Psoas muscle (tissue), 8 donors: ENCODE measurements around the gene SULF2. TPM values are rescaled to one million over a fixed set of nuclear protein-coding genes. Genes with fewer than 3 reads are reported as not detected.

Source experiments
- ATAC-seq, 4 donors: fragments of 200-7000 bp; cut with Tn5 transposase; one replicate each; pipeline ENCODE4 v1.9.1; 2020; ENCODE audit warnings: moderate library complexity in 3 of 4, mild to moderate bottlenecking in 2 of 4
- DNase-seq, 2 donors: peaks; one replicate each; pipeline ENCODE4 v3.0.0-alpha.2; 2020
- H3K27ac ChIP-seq: fragments of 200-600 bp; one replicate; pipeline ENCODE4 v1.8.0; 2022
- H3K27me3 ChIP-seq, 3 donors: fragments of 200-600 bp in 1 of 3; one replicate each; pipeline versions ENCODE4 v1.6.1 to v1.8.0; 2013 to 2022; ENCODE audit warnings: low read length in 2 of 3, mild to moderate bottlenecking in 2 of 3, moderate library complexity in 1 of 3; ENCODE audit not compliant: insufficient read depth in 3 of 3
- H3K36me3 ChIP-seq, 2 donors: fragments of 200-600 bp in 1 of 2; one replicate each; pipeline versions ENCODE4 v1.6.1 to v1.8.0; 2013 to 2022; ENCODE audit warnings: low read depth in 1 of 2, mild to moderate bottlenecking in 1 of 2, moderate library complexity in 1 of 2; ENCODE audit not compliant: insufficient read depth in 1 of 2
- H3K4me1 ChIP-seq: fragments of 200-600 bp; one replicate; pipeline ENCODE4 v1.8.0; 2022
- H3K4me3 ChIP-seq: fragments of 200-600 bp; one replicate; pipeline ENCODE4 v1.8.0; 2022; ENCODE audit warnings: mild to moderate bottlenecking
- H3K9me3 ChIP-seq: fragments of 200-600 bp; one replicate; pipeline ENCODE4 v1.8.0; 2022
- WGBS, 3 donors: extraction: QIAGEN DNeasy Blood & Tissue Kit; methylation state at CpG; one replicate each; pipeline versions ENCODE4 v1.1.6 to v1.1.7; 2013; 5-methylcytosine and 5-hydroxymethylcytosine counted together
- intact Hi-C, 2 donors: fragments of 100-400 bp; cut with DNase I; formaldehyde crosslinking; loops; one replicate each; pipeline versions ENCODE4 v1.11.0 to v1.14.2; 2022
- polyA plus RNA-seq, 3 donors: library from polyadenylated mRNA; stranded (reverse); fragments of 200-250 nt; gene quantifications; one replicate each; pipeline ENCODE4 v1.2.3, GENCODE V29; 2013
- total RNA-seq, 4 donors: library from RNA; stranded (reverse); fragmentation: NEBNext Ultra II Directional in 2 of 4; extraction: Animal tissue kit (Norgen Biotek cat#: 25700) in 2 of 4; gene quantifications; one replicate each; pipeline versions ENCODE4 v1.2.1 to v1.2.4, GENCODE V29; 2021 to 2023
- TF ChIP-seq, protein P1 (sequence below): fragments of 200-600 bp; IDR thresholded peaks from one replicate; pipeline ENCODE4 v1.8.0; 2022; ENCODE audit warnings: antibody characterized with exemption
- donor health status: healthy with polysubstance abuse.
- donor health status: DM: no; HTN: no; CAD: no; lungs with moderate emphysema.
- donor health status: Bipolar disorder and iron deficiency.
- donor health status: healthy.
- donor health status: DM: yes; HTN: yes; CAD: no.
- donor health status: DM: no; HTN: no; CAD: no.
- donor health status: DM: no; HTN: no; CAD: no.
- donor health status: DM: yes; HTN: yes; CAD: no.

The SULF2 gene
- total and polyA plus RNA-seq, 7 donors, result 5.3 to 23.3 (median 11.6) TPM

DNA sequence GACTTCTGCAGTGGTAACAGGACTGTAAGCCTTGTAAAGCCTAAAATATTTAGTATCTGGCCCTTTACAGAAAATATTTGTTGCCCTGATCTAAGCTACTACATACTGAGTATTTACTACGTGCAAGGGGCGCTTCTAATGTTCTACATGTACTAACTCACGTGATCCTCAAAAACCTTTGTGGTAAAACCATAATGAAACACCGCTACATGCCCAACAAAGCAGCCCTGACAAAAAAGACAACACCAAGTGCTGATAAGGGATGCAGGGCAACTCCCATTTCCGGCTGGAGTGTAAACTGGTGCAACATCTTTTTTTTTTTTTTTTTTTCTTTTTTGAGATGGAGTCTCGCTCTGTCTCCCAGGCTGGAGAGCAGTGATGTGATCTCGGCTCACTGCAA is 85.0 kb downstream of the SULF2 start:
- no peak overlapping the region for H3K4me3 ChIP-seq
- H3K4me1 ChIP-seq, result no peaks in the 10 kb centered on the region
- ATAC-seq, result no peak
- WGBS, 3 donors, result 63 to 74% (median 72%) methylated on average over 7 of the region's 7 CpGs
- peak in 1 of 2 donors; percentile 7 for DNase-seq
- TF ChIP-seq, protein P1, sequence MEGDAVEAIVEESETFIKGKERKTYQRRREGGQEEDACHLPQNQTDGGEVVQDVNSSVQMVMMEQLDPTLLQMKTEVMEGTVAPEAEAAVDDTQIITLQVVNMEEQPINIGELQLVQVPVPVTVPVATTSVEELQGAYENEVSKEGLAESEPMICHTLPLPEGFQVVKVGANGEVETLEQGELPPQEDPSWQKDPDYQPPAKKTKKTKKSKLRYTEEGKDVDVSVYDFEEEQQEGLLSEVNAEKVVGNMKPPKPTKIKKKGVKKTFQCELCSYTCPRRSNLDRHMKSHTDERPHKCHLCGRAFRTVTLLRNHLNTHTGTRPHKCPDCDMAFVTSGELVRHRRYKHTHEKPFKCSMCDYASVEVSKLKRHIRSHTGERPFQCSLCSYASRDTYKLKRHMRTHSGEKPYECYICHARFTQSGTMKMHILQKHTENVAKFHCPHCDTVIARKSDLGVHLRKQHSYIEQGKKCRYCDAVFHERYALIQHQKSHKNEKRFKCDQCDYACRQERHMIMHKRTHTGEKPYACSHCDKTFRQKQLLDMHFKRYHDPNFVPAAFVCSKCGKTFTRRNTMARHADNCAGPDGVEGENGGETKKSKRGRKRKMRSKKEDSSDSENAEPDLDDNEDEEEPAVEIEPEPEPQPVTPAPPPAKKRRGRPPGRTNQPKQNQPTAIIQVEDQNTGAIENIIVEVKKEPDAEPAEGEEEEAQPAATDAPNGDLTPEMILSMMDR, result no peak
- no peaks in the 10 kb centered on the region for H3K36me3 ChIP-seq
- no peaks in the 10 kb centered on the region for H3K9me3 ChIP-seq
- no peak overlapping the region for H3K27ac ChIP-seq
- H3K27me3 ChIP-seq, result peaks cover 0 to 2% (median 0%) of the 10 kb centered on the region in 3 donors
- intact Hi-C loops, result no loop called here

DNA sequence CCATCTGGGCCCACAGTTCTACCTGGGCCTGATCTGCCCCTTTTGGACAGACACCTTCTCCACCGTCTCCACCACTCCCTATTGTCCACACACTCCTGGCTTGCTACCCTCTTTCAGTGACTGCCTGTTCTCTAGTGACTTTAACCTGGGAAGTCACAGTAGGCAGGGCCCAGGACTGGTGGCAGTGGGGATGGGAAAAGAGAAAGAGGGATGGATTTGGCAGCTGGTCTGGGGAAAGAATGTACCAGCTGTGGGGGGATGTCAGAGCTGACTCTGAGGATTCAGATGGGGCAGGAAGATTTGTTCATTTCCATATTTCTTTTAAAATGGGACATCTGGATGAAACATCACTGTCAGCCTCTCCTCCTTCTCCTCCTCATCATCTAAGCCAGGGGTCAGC is 85.5 kb downstream of the SULF2 start:
- H3K4me3 ChIP-seq, result no peak overlapping the region
- intact Hi-C loops, result no loop called here
- H3K27ac ChIP-seq, result no peak overlapping the region
- no peaks in the 10 kb centered on the region for H3K9me3 ChIP-seq
- no peaks in the 10 kb centered on the region for H3K4me1 ChIP-seq
- peaks cover 0 to 2% (median 0%) of the 10 kb centered on the region in 3 donors for H3K27me3 ChIP-seq
- TF ChIP-seq, protein P1, result no peak
- ATAC-seq, result no peak
- H3K36me3 ChIP-seq, result no peaks in the 10 kb centered on the region
- peak in 1 of 2 donors; percentile 6 for DNase-seq
- 37 to 88% (median 48%) methylated on average over 1 of the region's 1 CpG for WGBS, 3 donors

DNA sequence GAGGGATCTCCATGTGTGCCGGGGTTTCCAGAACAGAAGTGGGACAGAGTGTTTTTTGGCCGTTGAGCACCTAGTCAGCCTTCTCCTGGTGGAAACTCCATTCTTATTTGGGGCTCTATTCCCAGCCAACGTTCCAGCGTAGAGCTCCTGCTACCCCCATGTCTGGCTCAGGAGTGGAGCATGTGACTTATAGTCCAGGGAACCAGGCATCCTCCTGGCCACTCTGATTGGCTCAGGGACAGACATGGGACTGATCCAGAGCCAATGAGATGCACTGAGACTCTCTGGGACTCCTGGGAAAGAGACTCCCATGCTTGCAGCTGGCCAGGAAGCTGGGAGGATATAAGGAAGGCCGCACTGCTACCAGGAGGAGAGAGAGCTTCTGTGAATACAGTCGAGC is 87.1 kb downstream of the SULF2 start:
- Histone ChIP-seq H3K36me3 (no peaks in the 10 kb centered on the region), H3K4me1 (no peaks in the 10 kb centered on the region), H3K4me3 (no peak overlapping the region), H3K27ac (no peak overlapping the region), H3K27me3 (peaks cover 0 to 2% (median 0%) of the 10 kb centered on the region in 3 donors), H3K9me3 (peaks cover 3% of the 10 kb centered on the region)
- no peak for ATAC-seq
- DNase-seq, result peak in 1 of 2 donors; percentile 6
- TF ChIP-seq, protein P1, result no peak
- WGBS, 3 donors, result 82 to 84% (median 83%) methylated on average over 6 of the region's 6 CpGs
- intact Hi-C loops, result no loop called here

DNA sequence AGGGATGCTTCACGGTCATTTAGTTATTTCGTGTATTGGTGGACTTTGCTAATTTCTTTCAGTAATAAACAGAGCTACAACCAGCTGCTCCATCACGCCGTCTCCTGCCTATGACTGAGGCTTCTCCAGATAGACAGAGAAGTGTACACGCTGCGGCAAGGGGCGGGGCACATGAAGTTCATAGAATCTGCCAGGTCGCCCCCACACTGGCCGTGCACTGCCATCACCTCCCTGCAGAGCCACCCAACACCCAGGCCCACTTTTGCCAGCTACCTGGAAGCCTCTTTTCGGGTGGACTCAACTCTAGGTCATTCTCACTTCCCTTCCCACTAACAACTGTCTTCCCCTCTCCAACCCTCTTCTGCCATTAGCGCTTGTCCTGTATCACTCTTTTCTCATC is 88.4 kb downstream of the SULF2 start:
- peaks cover 14% of the 10 kb centered on the region for H3K9me3 ChIP-seq
- peaks cover 0 to 5% (median 0%) of the 10 kb centered on the region in 3 donors for H3K27me3 ChIP-seq
- no peak overlapping the region for H3K4me3 ChIP-seq
- DNase-seq, result peak in 1 of 2 donors; percentile 33
- TF ChIP-seq, protein P1, result no peak
- no peaks in the 10 kb centered on the region for H3K36me3 ChIP-seq
- no peak for ATAC-seq
- intact Hi-C loops, result no loop called here
- 91 to 94% (median 92%) methylated on average over 11 of the region's 11 CpGs for WGBS, 3 donors
- no peaks in the 10 kb centered on the region for H3K4me1 ChIP-seq
- no peak overlapping the region for H3K27ac ChIP-seq
